Neutrophil (primary cell): ENCODE measurements around the gene APOA4.
"Not testable (repeated sequence)": the region's sequence is repeated elsewhere in the genome, so short reads cannot be mapped to it uniquely, and the experiment has no call there.

Source experiments
- H3K27ac ChIP-seq: fragments of 200-600 bp; sonication (generic); 2 replicates; pipeline ENCODE4 v1.5.1; 2016; ENCODE audit warnings: mild to moderate bottlenecking, moderate library complexity
- H3K27me3 ChIP-seq: fragments of 200-600 bp; sonication (generic); 2 replicates; pipeline ENCODE4 v1.6.0; 2016; ENCODE audit warnings: mild to moderate bottlenecking
- H3K36me3 ChIP-seq: fragments of 200-600 bp; sonication (generic); 2 replicates; pipeline ENCODE4 v1.5.1; 2017
- H3K4me1 ChIP-seq, 2 experiments: fragments of 200-600 bp in 1 of 2; sonication (generic) in 1 of 2; 1 replicate in 1 of 2; 2 replicates in 1 of 2; pipeline versions ENCODE4 v1.5.1 to v1.6.1; 2013 to 2016; ENCODE audit warnings: low read depth in 1 of 2, low read length in 1 of 2, mild to moderate bottlenecking in 1 of 2, moderate library complexity in 1 of 2; ENCODE audit not compliant: control insufficient read depth in 1 of 2, insufficient read depth in 1 of 2
- H3K4me3 ChIP-seq, 2 experiments: fragments of 200-600 bp in 1 of 2; sonication (generic) in 1 of 2; 1 replicate in 1 of 2; 2 replicates in 1 of 2; pipeline ENCODE4 v1.5.1; 2013 to 2016; ENCODE audit warnings: low read depth in 1 of 2, low read length in 1 of 2, mild to moderate bottlenecking in 1 of 2, moderate library complexity in 1 of 2
- H3K9me3 ChIP-seq: fragments of 200-600 bp; sonication (generic); 2 replicates; pipeline ENCODE4 v1.5.1; 2016
- TF ChIP-seq, protein P1 (sequence below): fragments of 200-600 bp; sonication (generic); IDR thresholded peaks from 2 replicates; pipeline ENCODE4 v1.5.1; 2016; ENCODE audit warnings: antibody characterized with exemption

Gene APOA4

GRCh38 chr11:116804001-116804400 lies 19.1 kb downstream of the APOA4 start:
- H3K9me3 ChIP-seq: no peaks in the 10 kb centered on the region
- H3K27me3 ChIP-seq: no peaks in the 10 kb centered on the region
- H3K27ac ChIP-seq: no peak overlapping the region
- H3K4me3 ChIP-seq: no peak overlapping the region
- no peaks in the 10 kb centered on the region for H3K36me3 ChIP-seq
- TF ChIP-seq, protein P1, sequence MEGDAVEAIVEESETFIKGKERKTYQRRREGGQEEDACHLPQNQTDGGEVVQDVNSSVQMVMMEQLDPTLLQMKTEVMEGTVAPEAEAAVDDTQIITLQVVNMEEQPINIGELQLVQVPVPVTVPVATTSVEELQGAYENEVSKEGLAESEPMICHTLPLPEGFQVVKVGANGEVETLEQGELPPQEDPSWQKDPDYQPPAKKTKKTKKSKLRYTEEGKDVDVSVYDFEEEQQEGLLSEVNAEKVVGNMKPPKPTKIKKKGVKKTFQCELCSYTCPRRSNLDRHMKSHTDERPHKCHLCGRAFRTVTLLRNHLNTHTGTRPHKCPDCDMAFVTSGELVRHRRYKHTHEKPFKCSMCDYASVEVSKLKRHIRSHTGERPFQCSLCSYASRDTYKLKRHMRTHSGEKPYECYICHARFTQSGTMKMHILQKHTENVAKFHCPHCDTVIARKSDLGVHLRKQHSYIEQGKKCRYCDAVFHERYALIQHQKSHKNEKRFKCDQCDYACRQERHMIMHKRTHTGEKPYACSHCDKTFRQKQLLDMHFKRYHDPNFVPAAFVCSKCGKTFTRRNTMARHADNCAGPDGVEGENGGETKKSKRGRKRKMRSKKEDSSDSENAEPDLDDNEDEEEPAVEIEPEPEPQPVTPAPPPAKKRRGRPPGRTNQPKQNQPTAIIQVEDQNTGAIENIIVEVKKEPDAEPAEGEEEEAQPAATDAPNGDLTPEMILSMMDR: no peak
- H3K4me1 ChIP-seq: no peaks in the 10 kb centered on the region

GRCh38 chr11:116801662-116802061 lies 21.4 kb downstream of the APOA4 start:
- H3K4me1 ChIP-seq, H3K27ac ChIP-seq, H3K27me3 ChIP-seq, H3K4me3 ChIP-seq, H3K9me3 ChIP-seq, H3K36me3 ChIP-seq: not testable (repeated sequence)

DNA sequence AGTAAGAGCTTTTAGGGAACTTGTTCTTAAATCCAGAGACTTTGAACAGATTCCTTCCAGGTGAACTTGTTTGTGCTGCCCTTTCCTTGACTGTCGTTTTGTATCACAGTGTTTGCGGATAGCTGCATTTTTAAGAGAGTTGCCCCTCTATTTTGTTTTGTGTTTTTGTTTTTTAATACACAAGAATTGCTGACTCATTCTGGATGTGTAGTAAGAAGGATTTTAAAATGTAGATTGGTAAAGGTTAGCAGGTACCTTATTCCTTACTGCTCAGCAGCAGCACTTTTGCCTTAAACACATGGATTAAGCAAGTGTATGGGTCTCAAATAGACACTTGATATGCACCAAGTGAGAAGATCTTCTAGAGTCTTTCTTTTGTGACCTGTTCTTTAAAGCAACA lies 22.5 kb downstream of the APOA4 start:
- H3K27ac ChIP-seq: no peak overlapping the region
- TF ChIP-seq, protein P1: no peak
- H3K27me3 ChIP-seq: no peaks in the 10 kb centered on the region
- no peaks in the 10 kb centered on the region for H3K36me3 ChIP-seq
- no peak overlapping the region for H3K4me3 ChIP-seq
- no peaks in the 10 kb centered on the region for H3K4me1 ChIP-seq
- H3K9me3 ChIP-seq: no peaks in the 10 kb centered on the region

DNA sequence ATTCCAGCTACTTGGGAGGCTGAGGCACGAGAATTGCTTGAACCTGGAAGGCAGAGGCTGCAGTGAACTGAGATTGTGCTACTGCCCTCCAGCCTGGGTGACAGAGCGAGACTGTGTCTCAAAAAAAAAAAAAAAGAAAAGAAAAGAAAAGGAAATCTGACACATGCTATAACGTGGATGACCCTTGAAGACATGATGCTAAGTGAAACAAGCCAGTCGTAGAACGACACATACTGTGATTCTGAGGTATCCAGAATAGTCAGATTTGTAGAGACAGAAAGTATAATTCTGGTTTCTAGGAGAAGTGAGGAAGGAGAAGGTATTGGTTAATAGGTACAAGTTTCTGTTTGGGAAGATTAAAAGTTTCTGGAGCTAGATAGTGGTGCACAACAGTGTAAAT lies 24.7 kb downstream of the APOA4 start:
- no peaks in the 10 kb centered on the region for H3K36me3 ChIP-seq
- H3K27me3 ChIP-seq: no peaks in the 10 kb centered on the region
- no peak overlapping the region for H3K4me3 ChIP-seq
- no peak overlapping the region for H3K27ac ChIP-seq
- no peaks in the 10 kb centered on the region for H3K4me1 ChIP-seq
- no peaks in the 10 kb centered on the region for H3K9me3 ChIP-seq
- TF ChIP-seq, protein P1: no peak

DNA sequence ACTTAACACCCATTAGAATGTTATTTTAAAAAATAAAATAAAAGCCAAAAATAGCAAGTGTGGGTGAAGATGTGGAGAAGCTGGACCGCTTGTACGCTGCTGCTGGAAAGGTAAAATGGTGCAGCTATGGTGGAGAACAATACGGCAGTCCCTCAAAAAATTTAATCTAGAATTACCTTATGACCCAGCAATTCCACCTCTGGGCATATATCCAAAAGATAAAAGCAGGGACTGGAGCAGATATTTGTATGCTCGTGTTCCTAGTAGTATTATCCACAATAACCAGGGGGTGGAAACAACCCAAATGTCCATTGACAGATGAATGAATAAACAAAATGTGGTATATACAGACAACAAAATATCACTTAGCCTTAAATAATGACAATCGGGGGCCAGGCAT lies 25.3 kb downstream of the APOA4 start:
- H3K27ac ChIP-seq: no peak overlapping the region
- no peak overlapping the region for H3K4me3 ChIP-seq
- H3K27me3 ChIP-seq: no peaks in the 10 kb centered on the region
- TF ChIP-seq, protein P1: no peak
- H3K36me3 ChIP-seq: no peaks in the 10 kb centered on the region
- H3K4me1 ChIP-seq: no peaks in the 10 kb centered on the region
- H3K9me3 ChIP-seq: no peaks in the 10 kb centered on the region

DNA sequence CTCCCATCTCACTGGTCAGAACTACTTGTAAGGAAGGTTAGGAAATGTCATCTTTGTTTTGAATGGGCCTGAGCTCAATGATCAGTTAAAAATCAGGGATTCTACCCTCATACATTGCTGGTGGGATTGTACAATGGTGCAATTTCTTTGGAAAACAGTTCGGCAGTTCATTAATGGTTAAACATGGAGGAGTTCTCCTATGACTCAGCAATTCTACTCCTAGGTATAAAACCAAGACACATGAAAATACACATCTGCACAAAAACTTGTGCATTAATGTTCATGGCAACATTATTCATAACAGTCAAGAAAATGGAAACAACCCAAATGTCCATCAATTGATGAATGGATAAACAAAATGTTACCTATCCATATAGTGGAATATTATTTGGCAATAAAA lies 26.6 kb downstream of the APOA4 start:
- Histone ChIP-seq H3K27ac (no peak overlapping the region), H3K9me3 (no peaks in the 10 kb centered on the region), H3K36me3 (no peaks in the 10 kb centered on the region), H3K27me3 (no peaks in the 10 kb centered on the region), H3K4me3 (no peak overlapping the region), H3K4me1 (peaks cover under 1% of the 10 kb centered on the region in 2 experiments)
- TF ChIP-seq, protein P1: no peak
